IMR-90 (cell line): Measurements from ENCODE around the gene PRKN. TPM values are rescaled to one million over a fixed set of nuclear protein-coding genes. Genes with fewer than 3 reads are reported as not detected.

Experiments used
- ATAC-seq: fragments of 200-7000 bp; cut with Tn5 transposase; 2 replicates; pipeline ENCODE4 v1.9.1; 2020; ENCODE audit warnings: low read depth, mild to moderate bottlenecking, moderate library complexity
- BruUV-seq: library from RNA; stranded (reverse); fragments of 400-500 nt; replicated peaks from 2 replicates; lab custom pipeline; 2021; lab: Mats Ljungman, UMichigan
- CTCF ChIA-PET: fragments of 300-600 bp; formaldehyde crosslinking; extraction: SDS; loops from one replicate; lab custom pipeline; 2021; ENCODE audit warnings: antibody characterized with exemption; lab: Yijun Ruan, JAX
- POLR2A ChIA-PET: fragments of 300-600 bp; sonication (Branson Sonifier 250); formaldehyde crosslinking; loops from one replicate; lab custom pipeline; 2022; ENCODE audit warnings: antibody characterized with exemption; ENCODE audit not compliant: unreplicated experiment; lab: Charles Lee
- DNase-seq: peaks from one replicate; pipeline ENCODE4 v3.0.0; 2013
- H2AFZ ChIP-seq: replicated peaks from 2 replicates; pipeline ENCODE3; 2013; ENCODE audit warnings: low read length, mild to moderate bottlenecking; ENCODE audit not compliant: poor library complexity
- H2AK5ac ChIP-seq: 2 replicates; pipeline ENCODE4 v1.6.1; 2013; ENCODE audit warnings: low read depth, low read length, inconsistent platforms
- H2AK9ac ChIP-seq: replicated peaks from 2 replicates; pipeline ENCODE3; 2013; ENCODE audit warnings: mild to moderate bottlenecking, low read depth, low read length, moderate library complexity; ENCODE audit not compliant: poor library complexity
- H2BK120ac ChIP-seq: 2 replicates; pipeline ENCODE4 v1.6.1; 2013; ENCODE audit warnings: low read depth, low read length, inconsistent platforms
- H2BK15ac ChIP-seq: 3 replicates; pipeline ENCODE4 v1.6.1; 2013; ENCODE audit warnings: low read depth, low read length, inconsistent platforms
- H2BK20ac ChIP-seq: 2 replicates; pipeline ENCODE4 v1.6.1; 2013; ENCODE audit warnings: low read depth, mild to moderate bottlenecking, inconsistent platforms, low read length, moderate library complexity
- H2BK5ac ChIP-seq: 2 replicates; pipeline ENCODE4 v1.6.1; 2013; ENCODE audit warnings: mild to moderate bottlenecking, low read depth, low read length, inconsistent platforms; ENCODE audit not compliant: poor library complexity, severe bottlenecking
- H3K14ac ChIP-seq: replicated peaks from 2 replicates; pipeline ENCODE4 v1.6.1; 2013; ENCODE audit warnings: low read depth, low read length, inconsistent platforms
- H3K18ac ChIP-seq: 2 replicates; pipeline ENCODE4 v1.6.1; 2013; ENCODE audit warnings: low read depth, low read length, control low read depth
- H3K23ac ChIP-seq: 2 replicates; pipeline ENCODE4 v1.6.1; 2013; ENCODE audit warnings: low read depth, low read length, inconsistent platforms
- H3K27ac ChIP-seq: 2 replicates; pipeline ENCODE4 v1.5.1; 2013; ENCODE audit warnings: mild to moderate bottlenecking, control low read depth, low read length; ENCODE audit not compliant: insufficient read depth
- H3K27me3 ChIP-seq: 2 replicates; pipeline ENCODE4 v1.6.1; 2013; ENCODE audit warnings: low read length; ENCODE audit not compliant: control insufficient read depth, insufficient read depth
- H3K36me3 ChIP-seq: 2 replicates; pipeline ENCODE4 v1.6.1; 2013; ENCODE audit warnings: low read length, mixed read lengths; ENCODE audit not compliant: control insufficient read depth, insufficient read depth
- H3K4ac ChIP-seq: 2 replicates; pipeline ENCODE4 v1.6.1; 2013; ENCODE audit warnings: low read depth, low read length, inconsistent platforms
- H3K4me1 ChIP-seq: 2 replicates; pipeline ENCODE4 v1.6.1; 2013; ENCODE audit warnings: low read length, mixed read lengths; ENCODE audit not compliant: control insufficient read depth, insufficient read depth
- H3K4me2 ChIP-seq: 2 replicates; pipeline ENCODE4 v1.6.1; 2013; ENCODE audit warnings: low read depth, mild to moderate bottlenecking, control low read depth, low read length, moderate library complexity
- H3K4me3 ChIP-seq: 2 replicates; pipeline ENCODE4 v1.5.1; 2013; ENCODE audit warnings: low read depth, mild to moderate bottlenecking, control low read depth, low read length, moderate library complexity; ENCODE audit not compliant: insufficient read depth
- H3K56ac ChIP-seq: 2 replicates; pipeline ENCODE4 v1.6.1; 2013; ENCODE audit warnings: low read length, inconsistent platforms; ENCODE audit not compliant: insufficient read depth; ENCODE audit errors: extremely low read depth
- H3K79me1 ChIP-seq, 2 experiments: 2 replicates each; pipeline ENCODE4 v1.6.1; 2013; ENCODE audit warnings: low read length in 2 of 2, inconsistent platforms in 1 of 2, low read depth in 1 of 2
- H3K9ac ChIP-seq: 2 replicates; pipeline ENCODE4 v1.6.1; 2013; ENCODE audit warnings: low read depth, low read length, control low read depth
- H3K9me1 ChIP-seq: 2 replicates; pipeline ENCODE4 v1.6.1; 2013; ENCODE audit warnings: low read length, inconsistent platforms; ENCODE audit not compliant: insufficient read depth
- H3K9me3 ChIP-seq: 2 replicates; pipeline ENCODE4 v1.6.1; 2013; ENCODE audit warnings: low read length; ENCODE audit not compliant: control insufficient read depth, insufficient read depth
- H4K20me1 ChIP-seq: 2 replicates; pipeline ENCODE4 v1.6.1; 2013; ENCODE audit warnings: low read length, inconsistent platforms; ENCODE audit not compliant: insufficient read depth
- H4K5ac ChIP-seq: 2 replicates; pipeline ENCODE4 v1.6.1; 2013; ENCODE audit warnings: mild to moderate bottlenecking, low read depth, low read length, control low read depth
- H4K8ac ChIP-seq, 2 experiments: 2 replicates each; pipeline ENCODE4 v1.6.1; 2013; ENCODE audit warnings: low read depth in 2 of 2, low read length in 2 of 2, control low read depth in 1 of 2, inconsistent platforms in 1 of 2
- H4K91ac ChIP-seq: 2 replicates; pipeline ENCODE4 v1.6.1; 2013; ENCODE audit warnings: low read depth, low read length, inconsistent platforms; ENCODE audit not compliant: insufficient read depth
- CEBPB ChIP-seq: IDR thresholded peaks from 2 replicates; pipeline ENCODE4 v1.6.1; 2012; ENCODE audit warnings: low read depth, low read length, improper control_type of control experiment
- FOS ChIP-seq: fragments of 150-350 bp; IDR thresholded peaks from 2 replicates; pipeline ENCODE4 v1.6.1; 2016; ENCODE audit warnings: low read depth, low read length
- MAFK ChIP-seq: IDR thresholded peaks from 2 replicates; pipeline ENCODE4 v1.6.1; 2012; ENCODE audit warnings: low read depth, low read length, improper control_type of control experiment
- MAZ ChIP-seq: IDR thresholded peaks from 2 replicates; pipeline ENCODE4 v1.6.1; 2012; ENCODE audit warnings: low read depth, mild to moderate bottlenecking, low read length, improper control_type of control experiment, moderate library complexity, borderline replicate concordance
- NFE2L2 ChIP-seq: fragments of 150-350 bp; IDR thresholded peaks from 2 replicates; pipeline ENCODE4 v1.6.1; 2016; ENCODE audit warnings: low read depth, mild to moderate bottlenecking, low read length
- RAD21 ChIP-seq: IDR thresholded peaks from 2 replicates; pipeline ENCODE4 v1.6.1; 2012; ENCODE audit warnings: low read length, improper control_type of control experiment
- RFX5 ChIP-seq: IDR thresholded peaks from 2 replicates; pipeline ENCODE4 v1.8.0; 2012; ENCODE audit warnings: low read depth, mild to moderate bottlenecking, low read length, moderate library complexity
- WGBS, 2 experiments: methylation state at CpG; one replicate each; pipeline versions ENCODE4 v1.1.5 to v1.1.7; 2013; ENCODE audit warnings: missing lambda C conversion rate in 2 of 2; ENCODE audit not compliant: insufficient read length in 1 of 2; ENCODE audit errors: extremely low coverage in 2 of 2; 5-methylcytosine and 5-hydroxymethylcytosine counted together
- dilution Hi-C: fragments of 300-500 bp; cut with HindIII; formaldehyde crosslinking; loops from one replicate; pipeline ENCODE4 v1.14.3; 2018; ENCODE audit warnings: low sequenced_read_pairs; ENCODE audit not compliant: unreplicated experiment
- in situ Hi-C: fragments of 300-500 bp; cut with MboI; formaldehyde crosslinking; loops from 3 replicates; pipeline ENCODE4 v1.14.3; 2019; ENCODE audit warnings: low sequenced_read_pairs, inconsistent platforms, mixed read lengths
- intact Hi-C: fragments of 100-400 bp; cut with micrococcal nuclease; formaldehyde crosslinking; loops from 2 replicates; pipeline ENCODE4 v1.10.0; 2022
- polyA plus RNA-seq, 3 experiments: library from polyadenylated mRNA; depleted of rRNA; stranded (reverse); fragments of >200 nt; gene quantifications; 2 replicates each; pipeline ENCODE4 v1.2.3, GENCODE V29; 2012; ENCODE audit warnings: low replicate concordance in 1 of 3
- total RNA-seq: library from RNA; depleted of rRNA; stranded (reverse); fragments of >200 nt; gene quantifications from 2 replicates; pipeline ENCODE4 v1.2.3, GENCODE V29; 2012

Gene PRKN
- total and polyA plus RNA-seq, 2 of the 4 experiments (the other 2 are of a cell fraction) = 0.15 to 0.18 TPM

DNA sequence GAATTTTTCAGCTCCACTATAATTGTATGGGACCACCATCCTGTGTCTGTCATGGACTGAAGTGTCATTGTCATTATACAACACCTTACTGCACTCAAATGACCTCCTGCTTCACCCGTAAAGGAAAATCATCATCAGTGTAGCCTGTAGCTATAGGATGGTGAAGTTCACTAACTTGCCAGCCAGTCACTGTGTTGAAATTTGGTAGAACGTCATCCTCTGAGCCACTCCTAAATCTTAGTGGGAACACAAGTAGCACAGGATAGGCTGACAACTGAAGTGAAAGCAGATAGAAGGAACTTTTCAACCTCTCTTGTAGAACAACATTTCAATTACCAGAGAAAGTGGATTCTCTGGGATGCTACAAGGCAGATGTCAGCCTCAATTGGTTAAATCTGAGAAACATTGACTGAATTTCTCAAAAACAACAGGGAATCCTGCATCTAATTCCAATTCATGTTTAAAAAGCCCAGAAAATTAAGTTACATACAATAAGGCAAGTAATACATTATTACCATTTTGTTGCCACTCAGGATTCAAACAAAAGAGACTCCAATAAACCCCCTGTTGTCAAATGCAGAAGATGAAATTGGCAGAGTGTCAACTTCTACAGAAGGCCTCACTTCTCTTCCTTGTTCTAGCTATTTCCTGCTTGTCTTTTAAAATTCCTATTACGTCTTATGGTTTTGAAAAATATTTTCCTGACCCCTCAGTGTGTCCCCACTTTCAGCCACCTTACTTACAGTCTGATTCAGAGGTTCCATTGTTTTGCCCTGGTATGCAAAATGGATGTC lies 805.8 kb downstream of the PRKN start:
- H3K56ac ChIP-seq = no peak overlapping the region
- no peak overlapping the region for H2AK5ac ChIP-seq
- no peak overlapping the region for H2BK5ac ChIP-seq
- H3K9me1 ChIP-seq = no peaks in the 10 kb centered on the region
- H4K5ac ChIP-seq = no peak overlapping the region
- no peak overlapping the region for H2BK15ac ChIP-seq
- H3K9ac ChIP-seq = no peak overlapping the region
- H4K8ac ChIP-seq = no peak overlapping the region
- H3K4ac ChIP-seq = no peak overlapping the region
- no peak overlapping the region for H3K4me2 ChIP-seq
- no peak overlapping the region for H3K18ac ChIP-seq
- WGBS, 2 experiments = no CpG with 5 or more reads among the region's 3 CpGs
- in situ Hi-C loops (no loop called here), dilution Hi-C loops (no loop called here), intact Hi-C loops (no loop called here)
- H3K23ac ChIP-seq = no peak overlapping the region
- no peak overlapping the region for H3K27ac ChIP-seq
- no peaks in the 10 kb centered on the region for H3K4me1 ChIP-seq
- H2AFZ ChIP-seq = no peak overlapping the region
- CTCF ChIA-PET = interaction anchor here (1.0 kb wide), 1 partner anchor 97 kb away, joined by 3 read pairs; no protein-coding TSS in a partner anchor
- ATAC-seq (no peak), DNase-seq (no peak)
- H2BK120ac ChIP-seq = no peak overlapping the region
- peaks cover 4% of the 10 kb centered on the region; the same call in 1 of the 2 replicates for H3K9me3 ChIP-seq
- no peak overlapping the region for H4K91ac ChIP-seq
- TF ChIP-seq FOS = no peak
- TF ChIP-seq NFE2L2 = no peak
- no peak for TF ChIP-seq MAZ
- TF ChIP-seq RFX5 = no peak
- TF ChIP-seq CEBPB = no peak
- no peak for TF ChIP-seq MAFK
- TF ChIP-seq RAD21 = no peak
- no peak overlapping the region for H3K4me3 ChIP-seq
- no peak overlapping the region for H3K14ac ChIP-seq
- no peaks in the 10 kb centered on the region for H3K36me3 ChIP-seq
- H4K20me1 ChIP-seq = no peaks in the 10 kb centered on the region
- no peak overlapping the region for H2BK20ac ChIP-seq
- no TSS peak for BruUV-seq
- no peaks in the 10 kb centered on the region for H3K79me1 ChIP-seq
- POLR2A ChIA-PET = no interaction called here
- no peak overlapping the region for H2AK9ac ChIP-seq
- H3K27me3 ChIP-seq = no peaks in the 10 kb centered on the region
